Cardiac septum (tissue), 1 donor: Measurements from ENCODE around the gene NR3C2. TPM values are rescaled to one million over a fixed set of nuclear protein-coding genes. Genes with fewer than 3 reads are reported as not detected.
"Not testable (repeated sequence)": the region's sequence is repeated elsewhere in the genome, so short reads cannot be mapped to it uniquely, and the experiment has no call there.

Source experiments
- DNase-seq: peaks from one replicate; pipeline ENCODE4 v3.0.0-alpha.2; 2020; ENCODE audit warnings: low spot score
- intact Hi-C: fragments of 100-400 bp; cut with DNase I; formaldehyde crosslinking; loops from one replicate; pipeline ENCODE4 v1.14.0; 2022
- total RNA-seq: library from RNA; stranded (reverse); fragmentation: NEBNext Ultra II Directional; extraction: Animal tissue kit (Norgen Biotek cat#: 25700); gene quantifications from one replicate; pipeline ENCODE4 v1.2.1, GENCODE V29; 2021
- donor health status: DM: no; HTN: no; CAD: no.

Gene NR3C2
- total RNA-seq, 1 donor from 2014 or later: 17.3 TPM

- intact Hi-C loops: no loop called here
- DNase-seq: no peak
These were observed 111.5 kb downstream of the NR3C2 start for GRCh38 chr4:148330724-148331123.

DNA sequence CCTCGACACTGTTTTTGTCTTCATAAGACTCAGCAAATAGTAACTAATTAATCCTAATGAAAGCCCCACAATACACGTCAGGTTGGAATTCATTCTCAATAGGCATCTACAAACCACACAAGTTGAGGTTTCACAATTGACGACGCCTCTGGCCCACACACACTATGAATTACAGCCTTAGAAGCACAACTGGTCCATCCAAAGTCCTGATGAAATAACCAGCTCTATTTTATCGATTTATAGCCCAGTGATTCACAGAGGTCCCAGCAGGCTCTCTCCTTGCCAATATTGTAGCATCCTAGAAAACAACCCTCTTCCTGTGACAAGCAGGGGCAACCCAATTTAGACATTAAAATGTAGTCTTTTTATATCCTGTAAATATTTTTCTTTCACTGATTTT, 112.1 kb downstream of the NR3C2 start:
- no peak for DNase-seq
- intact Hi-C loops: no loop called here

DNA sequence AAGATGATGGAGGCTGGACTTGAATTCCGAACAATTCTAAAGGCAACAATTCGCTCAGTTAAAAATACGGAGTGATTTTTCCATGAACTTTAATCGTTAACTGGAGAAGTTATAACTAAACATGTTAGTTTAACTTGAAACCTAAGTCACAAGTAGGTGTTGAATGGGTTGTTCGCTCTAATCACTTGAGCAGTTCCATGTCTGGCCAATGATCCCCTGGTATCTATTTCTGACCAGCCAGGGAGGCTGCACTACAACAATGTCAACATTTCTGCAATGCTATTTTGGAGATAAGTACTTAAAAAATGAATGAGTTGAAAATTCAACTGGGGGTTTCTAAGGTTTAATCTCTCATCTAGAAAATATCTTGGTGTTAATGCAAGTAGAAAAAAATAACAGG, 112.5 kb downstream of the NR3C2 start:
- DNase-seq: no peak
- intact Hi-C loops: no loop called here

DNA sequence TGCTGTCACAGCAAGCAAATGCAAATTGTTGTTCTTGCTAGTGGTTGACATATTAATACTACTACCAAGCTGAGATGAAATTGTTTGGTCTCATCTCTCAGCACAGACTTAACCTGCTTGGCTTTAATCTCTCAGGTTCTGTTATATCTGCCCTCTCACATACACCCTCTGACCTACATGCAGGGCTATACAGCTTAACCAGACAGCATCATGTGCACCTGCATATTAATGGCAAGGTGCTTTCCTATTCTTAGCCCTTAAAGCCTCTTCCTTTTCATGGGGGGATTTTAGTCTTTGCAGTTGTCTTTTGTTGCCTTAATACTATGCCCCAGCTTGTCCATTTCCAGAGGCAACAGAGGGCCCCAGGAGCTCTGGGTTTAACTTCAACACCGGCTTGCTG, 114.5 kb downstream of the NR3C2 start:
- DNase-seq: no peak
- intact Hi-C loops: no loop called here

DNA sequence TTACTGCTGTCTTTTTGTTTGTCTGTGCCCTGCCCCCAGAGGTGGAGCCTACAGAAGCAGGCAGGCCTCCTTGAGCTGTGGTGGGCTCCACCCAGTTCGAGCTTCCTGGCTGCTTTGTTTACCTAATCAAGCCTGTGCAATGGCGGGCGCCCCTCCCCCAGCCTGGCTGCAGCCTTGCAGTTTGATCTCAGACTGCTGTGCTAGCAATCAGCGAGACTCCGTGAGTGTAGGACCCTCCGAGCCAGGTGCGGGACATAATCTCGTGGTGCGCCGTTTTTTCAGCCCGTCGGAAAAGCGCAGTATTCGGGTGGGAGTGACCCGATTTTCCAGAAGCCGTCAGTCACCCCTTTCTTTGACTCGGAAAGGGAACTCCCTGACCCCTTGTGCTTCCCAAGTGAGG, 118.9 kb downstream of the NR3C2 start:
- DNase-seq, intact Hi-C loops: not testable (repeated sequence)

- intact Hi-C loops: no loop called here
- DNase-seq: no peak
These were observed 127.2 kb downstream of the NR3C2 start for GRCh38 chr4:148315049-148315448.

DNA sequence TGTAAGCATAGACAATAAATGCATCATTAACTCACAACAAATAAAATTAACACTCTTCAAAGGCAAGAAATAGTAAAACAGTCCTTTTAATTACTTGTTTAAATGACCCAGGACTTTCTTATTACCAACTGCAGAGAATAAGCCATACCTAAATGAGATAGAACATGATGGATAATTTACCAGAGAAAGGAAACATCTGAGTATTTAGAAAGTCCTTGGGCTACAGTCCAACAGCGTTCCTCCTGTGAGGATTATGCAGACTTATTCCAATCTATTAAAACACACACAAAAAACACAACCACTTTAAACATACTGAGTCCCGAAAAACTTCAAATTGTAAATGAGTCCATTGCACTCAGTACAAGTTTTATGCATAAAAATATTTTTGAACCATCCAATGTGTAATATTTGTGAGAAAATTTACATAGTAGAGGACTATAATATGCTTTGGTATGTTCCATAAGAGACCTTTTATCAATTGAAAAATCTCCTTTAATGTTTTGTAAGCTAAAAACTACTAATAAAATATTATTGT, 129.2 kb downstream of the NR3C2 start:
- intact Hi-C loops: no loop called here
- DNase-seq: no peak

DNA sequence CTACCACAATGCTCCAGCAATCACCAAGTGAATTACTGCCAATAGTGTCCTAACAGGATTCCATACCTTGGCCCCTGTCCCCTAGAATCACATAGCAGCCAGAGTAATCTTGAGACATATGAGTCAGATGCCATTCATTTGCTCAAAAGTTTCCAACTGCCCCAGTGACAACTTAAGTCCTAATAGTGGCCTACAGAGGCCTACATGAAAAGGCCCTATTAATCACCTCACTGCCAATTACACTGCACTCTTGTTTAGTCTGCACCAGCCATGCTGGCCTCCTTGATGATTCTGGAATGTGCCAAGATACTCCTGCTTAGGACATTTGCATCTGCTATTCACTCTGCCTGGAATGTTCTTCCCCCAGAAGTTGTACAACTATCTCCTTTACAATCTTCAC, 130.7 kb downstream of the NR3C2 start:
- intact Hi-C loops: no loop called here
- no peak for DNase-seq

DNA sequence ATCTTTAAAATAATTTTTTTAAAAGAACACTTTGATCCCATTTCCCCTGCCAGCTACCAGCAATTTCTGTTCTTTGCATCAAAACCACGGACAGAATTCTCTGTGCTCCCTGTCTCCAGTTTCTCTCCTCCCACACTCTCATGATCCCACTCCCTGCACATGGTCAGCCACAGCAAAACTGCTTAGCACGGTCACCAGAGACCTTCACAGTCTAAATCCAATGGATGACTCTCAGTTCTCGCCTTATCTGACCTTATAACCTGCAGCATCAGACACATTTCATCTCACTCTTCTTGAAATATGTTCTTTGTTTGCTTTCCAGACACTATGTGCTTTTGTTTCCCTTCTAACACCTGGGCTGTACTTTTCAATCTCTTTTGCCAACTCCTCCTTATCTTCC, 131.5 kb downstream of the NR3C2 start:
- intact Hi-C loops: no loop called here
- DNase-seq: no peak

GRCh38 chr4:148305751-148306150, 136.5 kb downstream of the NR3C2 start:
- intact Hi-C loops: no loop called here
- DNase-seq: no peak

- intact Hi-C loops: no loop called here
These were observed 139.8 kb downstream of the NR3C2 start for GRCh38 chr4:148302416-148302815.

DNA sequence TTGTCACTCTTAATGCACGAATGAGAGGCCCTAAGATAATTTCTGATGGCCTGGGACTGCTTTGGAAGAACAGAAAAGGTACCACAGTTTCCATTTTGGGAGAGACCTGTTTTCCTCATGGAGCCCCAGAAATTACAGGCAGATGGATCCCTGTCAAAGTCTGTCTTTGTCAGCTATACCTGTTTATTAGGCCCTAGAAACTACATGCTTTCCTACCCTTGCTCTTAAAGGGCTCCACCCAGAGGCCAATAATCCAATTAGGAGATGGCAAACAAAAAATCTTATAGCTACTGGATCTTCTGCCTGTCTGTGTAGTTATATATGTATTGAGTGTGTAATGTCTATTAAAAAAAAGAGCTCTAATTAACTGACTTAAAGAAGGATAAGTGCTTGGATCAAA, 141.3 kb downstream of the NR3C2 start:
- intact Hi-C loops: no loop called here
- DNase-seq: no peak

More at GRCh38 chr4:148302416-148302815, 139.8 kb downstream of the NR3C2 start:
- no peak for DNase-seq

GRCh38 chr4:148299337-148299736, 142.9 kb downstream of the NR3C2 start:
- no peak for DNase-seq
- intact Hi-C loops: no loop called here

DNA sequence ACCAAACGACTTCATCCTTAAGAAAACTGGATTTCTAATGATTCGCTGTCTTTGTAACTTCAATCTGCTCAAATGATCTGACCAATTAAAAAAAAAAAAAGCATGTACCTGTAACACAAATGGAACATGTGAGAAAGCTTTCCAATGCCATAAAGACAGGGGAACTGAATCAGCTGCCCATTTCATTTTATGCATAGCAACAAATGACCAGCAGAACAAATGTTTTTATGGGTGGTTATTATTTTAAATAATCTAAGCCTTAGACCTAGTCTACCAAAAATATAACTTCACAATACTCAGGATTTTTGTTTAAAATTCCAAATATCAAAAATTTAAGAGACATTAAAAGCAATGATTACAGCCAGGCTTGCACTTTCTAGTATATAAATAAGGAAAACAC, 145.7 kb downstream of the NR3C2 start:
- intact Hi-C loops: no loop called here
- no peak for DNase-seq

DNA sequence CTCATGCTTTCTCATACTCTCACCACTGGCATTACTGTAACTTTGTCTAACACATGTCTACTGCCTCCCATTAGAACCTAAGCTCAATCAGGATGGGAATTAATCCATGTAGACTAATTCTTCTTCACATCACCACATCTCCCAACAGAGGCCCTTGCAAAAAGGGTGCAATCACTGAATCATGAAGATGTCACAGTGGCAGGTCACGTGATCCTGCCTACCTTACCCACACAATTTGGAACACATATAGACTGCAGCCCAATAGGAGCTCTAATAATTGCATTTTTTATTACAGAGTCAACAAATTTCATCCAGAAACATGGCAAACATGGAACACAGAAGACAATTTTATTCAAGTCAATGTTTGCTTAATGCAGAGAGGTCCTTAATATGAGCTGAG, 146.6 kb downstream of the NR3C2 start:
- DNase-seq: no peak
- intact Hi-C loops: no loop called here

- intact Hi-C loops: no loop called here
- DNase-seq: no peak
These were observed 148.6 kb downstream of the NR3C2 start for GRCh38 chr4:148293571-148293970.

GRCh38 chr4:148292686-148293085, 149.5 kb downstream of the NR3C2 start:
- intact Hi-C loops: no loop called here
- DNase-seq: no peak

DNA sequence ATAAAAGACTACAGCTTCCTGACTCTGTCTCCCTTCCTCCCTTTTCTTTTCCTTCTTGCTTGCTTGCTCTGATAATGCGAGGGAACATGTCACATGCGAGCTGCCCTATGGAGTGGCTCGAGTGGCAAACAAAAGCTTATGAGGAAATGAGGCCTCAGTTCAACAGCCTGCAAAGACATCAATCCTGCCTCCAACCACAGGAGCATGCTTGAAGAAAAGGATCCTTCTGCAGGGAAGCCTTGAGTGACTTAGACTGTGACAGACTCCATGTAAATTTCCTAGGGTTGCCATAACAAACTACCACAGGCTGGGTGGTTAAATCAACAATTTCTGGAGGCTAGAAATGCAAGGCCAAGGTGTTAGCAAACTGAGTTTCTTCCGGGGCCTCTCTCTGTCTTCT, 152.5 kb downstream of the NR3C2 start:
- intact Hi-C loops: loop anchor here (5.0 kb wide), 1 partner anchor 153 kb away; the partner anchor contains the start of gene NR3C2
- DNase-seq: no peak

- intact Hi-C loops: loop anchor here (5.0 kb wide), 1 partner anchor 154 kb away; the partner anchor contains the start of gene NR3C2
- DNase-seq: no peak
These were observed 153.8 kb downstream of the NR3C2 start for GRCh38 chr4:148288448-148288847.

- DNase-seq: no peak
These were observed 155.1 kb downstream of the NR3C2 start for GRCh38 chr4:148287111-148287510.

GRCh38 chr4:148286012-148286411, 156.2 kb downstream of the NR3C2 start:
- intact Hi-C loops: loop anchor here (5.0 kb wide), 1 partner anchor 156 kb away; the partner anchor contains the start of gene NR3C2
- no peak for DNase-seq

More at GRCh38 chr4:148287111-148287510, 155.1 kb downstream of the NR3C2 start:
- intact Hi-C loops: loop anchor here (5.0 kb wide), 1 partner anchor 155 kb away; the partner anchor contains the start of gene NR3C2

DNA sequence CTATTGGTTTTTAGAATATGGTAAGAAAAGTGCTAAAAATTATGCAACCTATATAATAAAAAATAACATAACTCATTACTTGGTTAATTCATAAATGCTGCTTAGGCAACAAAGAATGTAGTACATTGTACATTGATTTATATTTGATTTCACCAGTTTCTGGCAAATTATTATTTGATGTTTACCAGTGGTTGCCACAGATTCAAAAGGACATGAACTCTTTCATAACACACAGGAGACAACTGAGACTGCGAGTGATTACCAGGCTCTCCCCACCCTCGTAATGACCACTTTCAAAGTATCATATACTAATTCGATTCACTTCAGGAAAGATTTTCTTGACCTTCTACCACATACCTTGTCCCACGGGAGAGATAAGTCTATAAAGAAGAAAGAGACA, 158.5 kb downstream of the NR3C2 start:
- intact Hi-C loops: no loop called here
- DNase-seq: no peak
